Keratinocyte (primary cell): ENCODE data around the gene TUBB4A. TPM values are rescaled to one million over a fixed set of nuclear protein-coding genes. Genes with fewer than 3 reads are reported as not detected.
"Not testable (repeated sequence)": the region's sequence is repeated elsewhere in the genome, so short reads cannot be mapped to it uniquely, and the experiment has no call there.

Experiments used
- DNase-seq: peaks from one replicate; pipeline ENCODE4 v3.0.0-alpha.2; 2011; ENCODE audit warnings: low read depth, missing footprints, low spot score
- FAIRE-seq: peaks from 2 replicates; lab custom pipeline; 2011; peaks lifted over from hg19 to GRCh38; lab: Jason Lieb, UNC
- H2AFZ ChIP-seq: 2 replicates; pipeline ENCODE4 v1.6.0; 2012; ENCODE audit warnings: low read length, control low read depth, inconsistent platforms; ENCODE audit not compliant: control insufficient read depth
- H3K27ac ChIP-seq: 2 replicates; pipeline ENCODE4 v1.5.1; 2011; ENCODE audit warnings: low read length; ENCODE audit not compliant: control insufficient read depth, insufficient read depth
- H3K27me3 ChIP-seq: 3 replicates; pipeline ENCODE4 v1.6.0; 2011; ENCODE audit warnings: low read length; ENCODE audit not compliant: control insufficient read depth, insufficient read depth; ENCODE audit errors: extremely low read depth
- H3K36me3 ChIP-seq, 2 experiments: 2 replicates in 1 of 2; 3 replicates in 1 of 2; pipeline ENCODE4 v1.5.1; 2011; ENCODE audit warnings: low read length in 2 of 2, mild to moderate bottlenecking in 1 of 2; ENCODE audit not compliant: control insufficient read depth in 2 of 2, insufficient read depth in 2 of 2; ENCODE audit errors: extremely low read depth in 1 of 2
- H3K4me1 ChIP-seq: 3 replicates; pipeline ENCODE4 v1.5.1; 2011; ENCODE audit warnings: low read length; ENCODE audit not compliant: control insufficient read depth, insufficient read depth; ENCODE audit errors: extremely low read depth
- H3K4me2 ChIP-seq: 3 replicates; pipeline ENCODE4 v1.6.0; 2011; ENCODE audit warnings: low read depth, low read length; ENCODE audit not compliant: control insufficient read depth, insufficient read depth; ENCODE audit errors: extremely low read depth
- H3K4me3 ChIP-seq, 3 experiments: fragments of 200-600 bp in 1 of 3; sonication (generic) in 1 of 3; 2 replicates in 2 of 3; 3 replicates in 1 of 3; pipeline ENCODE4 v1.5.1; 2011 to 2016; ENCODE audit warnings: low read length in 3 of 3, mild to moderate bottlenecking in 3 of 3, control low read depth in 2 of 3, inconsistent platforms in 1 of 3, low read depth in 1 of 3, mixed read lengths in 1 of 3, mixed run types in 1 of 3, moderate library complexity in 1 of 3; ENCODE audit not compliant: control insufficient read depth in 2 of 3, insufficient read depth in 2 of 3; ENCODE audit errors: extremely low read depth in 1 of 3
- H3K79me2 ChIP-seq: 2 replicates; pipeline ENCODE4 v1.6.0; 2012; ENCODE audit warnings: low read length; ENCODE audit not compliant: control insufficient read depth, insufficient read depth
- H3K9ac ChIP-seq: 3 replicates; pipeline ENCODE4 v1.6.0; 2011; ENCODE audit warnings: low read length; ENCODE audit not compliant: control insufficient read depth, insufficient read depth; ENCODE audit errors: extremely low read depth
- H3K9me1 ChIP-seq: 3 replicates; pipeline ENCODE4 v1.6.0; 2011; ENCODE audit warnings: low read length; ENCODE audit not compliant: control insufficient read depth, insufficient read depth; ENCODE audit errors: extremely low read depth
- H3K9me3 ChIP-seq: 2 replicates; pipeline ENCODE4 v1.5.1; 2012; ENCODE audit warnings: low read depth, low read length; ENCODE audit not compliant: control insufficient read depth
- H4K20me1 ChIP-seq: 3 replicates; pipeline ENCODE4 v1.6.0; 2011; ENCODE audit warnings: low read length; ENCODE audit not compliant: control insufficient read depth, insufficient read depth; ENCODE audit errors: extremely low read depth
- EZH2 ChIP-seq: IDR thresholded peaks from one replicate; pipeline ENCODE4 v1.6.1; 2012; ENCODE audit warnings: inconsistent platforms, mild to moderate bottlenecking, low read length, moderate library complexity
- dilution Hi-C: fragments of 300-500 bp; cut with MboI; formaldehyde crosslinking; loops from one replicate; pipeline ENCODE4 v1.7.0; 2020; ENCODE audit warnings: low sequenced_read_pairs; ENCODE audit not compliant: extremely low pct_ligation_motif_present
- polyA plus RNA-seq, 5 experiments: library from polyadenylated mRNA; depleted of rRNA in 3 of 5; stranded (reverse) in 3 of 5; stranded (forward) in 1 of 5; unstranded in 1 of 5; fragments of >200 nt; gene quantifications; 1 replicate in 1 of 5; 2 replicates in 3 of 5; 3 replicates in 1 of 5; pipeline versions ENCODE4 v1.2.1 to v1.2.3, GENCODE V29; 2011 to 2012; ENCODE audit warnings: missing spikeins in 2 of 5, low read depth in 1 of 5, low replicate concordance in 1 of 5
- TF ChIP-seq, protein P1 (sequence below), 3 experiments: IDR thresholded peaks in 1 of 3; conservative IDR thresholded peaks in 1 of 3; optimal IDR thresholded peaks in 1 of 3; 2 replicates in 2 of 3; 3 replicates in 1 of 3; pipeline versions ENCODE3 to v1.5.1; 2011; ENCODE audit warnings: low read length in 3 of 3, mild to moderate bottlenecking in 3 of 3, moderate library complexity in 2 of 3, control low read depth in 1 of 3, inconsistent platforms in 1 of 3; ENCODE audit not compliant: insufficient read depth in 2 of 3; ENCODE audit errors: extremely low read depth in 1 of 3

Gene TUBB4A
- polyA plus RNA-seq, 1 donor (not counting 4 experiments of a cell fraction or from before 2014, with no cell fraction given): not detected

DNA sequence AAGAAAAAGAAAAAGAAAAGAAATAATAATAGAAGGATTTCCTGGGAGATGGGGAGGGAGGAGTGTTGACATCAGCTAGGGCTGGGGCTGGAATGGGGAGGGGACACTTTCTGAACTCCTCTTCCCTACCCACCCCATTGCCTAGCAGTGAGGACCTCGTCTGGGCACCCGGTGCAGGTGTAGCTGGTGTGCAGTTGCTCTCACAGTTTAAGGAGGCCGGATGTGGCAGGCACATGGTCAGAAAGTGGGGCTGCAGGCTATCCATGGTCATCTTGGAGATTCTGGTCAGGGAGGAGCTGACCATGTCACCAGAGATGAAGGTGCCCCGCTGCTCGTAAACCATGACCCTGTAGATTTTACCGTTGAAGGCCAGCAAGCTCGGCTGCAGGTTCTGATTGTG is 8.5 kb upstream of the TUBB4A start:
- Histone ChIP-seq H3K36me3 (no peaks in the 10 kb centered on the region), H3K79me2 (no peaks in the 10 kb centered on the region), H2AFZ (no peak overlapping the region), H3K9ac (no peak overlapping the region), H3K9me1 (no peaks in the 10 kb centered on the region), H3K4me3 (no peak overlapping the region), H3K27ac (no peak overlapping the region), H3K9me3 (no peaks in the 10 kb centered on the region), H3K4me1 (no peaks in the 10 kb centered on the region), H4K20me1 (no peaks in the 10 kb centered on the region), H3K27me3 (no peaks in the 10 kb centered on the region), H3K4me2 (no peak overlapping the region)
- TF ChIP-seq, protein P1, sequence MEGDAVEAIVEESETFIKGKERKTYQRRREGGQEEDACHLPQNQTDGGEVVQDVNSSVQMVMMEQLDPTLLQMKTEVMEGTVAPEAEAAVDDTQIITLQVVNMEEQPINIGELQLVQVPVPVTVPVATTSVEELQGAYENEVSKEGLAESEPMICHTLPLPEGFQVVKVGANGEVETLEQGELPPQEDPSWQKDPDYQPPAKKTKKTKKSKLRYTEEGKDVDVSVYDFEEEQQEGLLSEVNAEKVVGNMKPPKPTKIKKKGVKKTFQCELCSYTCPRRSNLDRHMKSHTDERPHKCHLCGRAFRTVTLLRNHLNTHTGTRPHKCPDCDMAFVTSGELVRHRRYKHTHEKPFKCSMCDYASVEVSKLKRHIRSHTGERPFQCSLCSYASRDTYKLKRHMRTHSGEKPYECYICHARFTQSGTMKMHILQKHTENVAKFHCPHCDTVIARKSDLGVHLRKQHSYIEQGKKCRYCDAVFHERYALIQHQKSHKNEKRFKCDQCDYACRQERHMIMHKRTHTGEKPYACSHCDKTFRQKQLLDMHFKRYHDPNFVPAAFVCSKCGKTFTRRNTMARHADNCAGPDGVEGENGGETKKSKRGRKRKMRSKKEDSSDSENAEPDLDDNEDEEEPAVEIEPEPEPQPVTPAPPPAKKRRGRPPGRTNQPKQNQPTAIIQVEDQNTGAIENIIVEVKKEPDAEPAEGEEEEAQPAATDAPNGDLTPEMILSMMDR (optimal IDR thresholded peaks at IDR 0.05 in 1 of 3, IDR thresholded peaks at IDR 0.05 in 1 of 3, conservative IDR thresholded peaks at IDR 0.05 in 1 of 3; ENCODE audit: extremely low read depth in 1 of 3, insufficient read depth in 2 of 3, low read length in 3 of 3): no peak
- TF ChIP-seq EZH2: no peak
- FAIRE-seq (no peak), DNase-seq (no peak)
- dilution Hi-C loops: no loop called here

DNA sequence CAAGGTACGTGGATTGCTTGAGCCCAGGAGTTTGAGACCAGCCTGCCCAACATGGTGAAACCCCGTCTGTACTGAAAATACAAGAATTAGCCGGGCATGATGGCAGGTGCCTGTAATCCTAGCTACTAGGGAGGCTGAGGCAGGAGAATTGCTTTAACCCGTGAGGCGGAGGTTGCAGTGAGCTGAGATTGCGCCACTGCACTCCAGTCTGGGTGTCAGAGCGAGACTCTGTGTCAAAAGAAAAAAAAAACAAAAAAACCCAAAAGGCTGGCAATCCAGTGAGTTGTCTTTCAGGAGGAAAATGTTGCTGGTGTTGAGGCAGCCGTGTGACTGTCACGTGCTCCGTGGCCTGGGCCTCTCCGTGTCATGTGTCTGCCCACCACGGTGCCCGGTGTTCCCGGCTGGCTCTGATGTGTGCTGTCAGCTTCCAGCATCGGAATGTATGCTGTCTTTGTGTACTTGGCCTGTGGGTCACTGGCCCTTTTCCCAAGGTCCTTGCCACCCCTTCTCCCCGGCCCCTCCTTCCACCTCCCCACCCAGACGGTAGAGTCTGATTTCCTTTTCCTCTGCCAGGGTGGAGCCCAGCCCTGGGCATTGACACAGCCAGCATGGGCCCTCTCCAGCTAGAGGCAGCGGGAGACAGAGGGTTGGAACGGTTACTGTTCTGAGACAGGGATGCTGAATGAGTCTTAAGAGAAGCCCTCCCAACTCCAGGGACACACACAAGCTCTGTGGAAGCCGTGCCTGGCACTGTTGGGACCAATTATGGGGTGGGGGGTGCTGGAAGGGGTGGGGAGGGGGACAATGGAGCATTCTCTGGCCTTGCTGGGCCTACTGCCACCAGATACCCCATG is 7.2 kb upstream of the TUBB4A start:
- H3K9ac ChIP-seq: no peak overlapping the region
- FAIRE-seq (no peak), DNase-seq (no peak)
- H3K9me3 ChIP-seq: no peaks in the 10 kb centered on the region
- no peaks in the 10 kb centered on the region for H4K20me1 ChIP-seq
- H3K27me3 ChIP-seq: no peaks in the 10 kb centered on the region
- H2AFZ ChIP-seq: no peak overlapping the region
- no peak overlapping the region for H3K27ac ChIP-seq
- TF ChIP-seq EZH2: no peak
- TF ChIP-seq, protein P1 (optimal IDR thresholded peaks at IDR 0.05 in 1 of 3, IDR thresholded peaks at IDR 0.05 in 1 of 3, conservative IDR thresholded peaks at IDR 0.05 in 1 of 3; ENCODE audit: extremely low read depth in 1 of 3, insufficient read depth in 2 of 3, low read length in 3 of 3): no peak
- no peak overlapping the region for H3K4me2 ChIP-seq
- H3K9me1 ChIP-seq: no peaks in the 10 kb centered on the region
- H3K4me1 ChIP-seq: no peaks in the 10 kb centered on the region
- dilution Hi-C loops: no loop called here
- H3K79me2 ChIP-seq: no peaks in the 10 kb centered on the region
- no peak overlapping the region for H3K4me3 ChIP-seq
- no peaks in the 10 kb centered on the region for H3K36me3 ChIP-seq

DNA sequence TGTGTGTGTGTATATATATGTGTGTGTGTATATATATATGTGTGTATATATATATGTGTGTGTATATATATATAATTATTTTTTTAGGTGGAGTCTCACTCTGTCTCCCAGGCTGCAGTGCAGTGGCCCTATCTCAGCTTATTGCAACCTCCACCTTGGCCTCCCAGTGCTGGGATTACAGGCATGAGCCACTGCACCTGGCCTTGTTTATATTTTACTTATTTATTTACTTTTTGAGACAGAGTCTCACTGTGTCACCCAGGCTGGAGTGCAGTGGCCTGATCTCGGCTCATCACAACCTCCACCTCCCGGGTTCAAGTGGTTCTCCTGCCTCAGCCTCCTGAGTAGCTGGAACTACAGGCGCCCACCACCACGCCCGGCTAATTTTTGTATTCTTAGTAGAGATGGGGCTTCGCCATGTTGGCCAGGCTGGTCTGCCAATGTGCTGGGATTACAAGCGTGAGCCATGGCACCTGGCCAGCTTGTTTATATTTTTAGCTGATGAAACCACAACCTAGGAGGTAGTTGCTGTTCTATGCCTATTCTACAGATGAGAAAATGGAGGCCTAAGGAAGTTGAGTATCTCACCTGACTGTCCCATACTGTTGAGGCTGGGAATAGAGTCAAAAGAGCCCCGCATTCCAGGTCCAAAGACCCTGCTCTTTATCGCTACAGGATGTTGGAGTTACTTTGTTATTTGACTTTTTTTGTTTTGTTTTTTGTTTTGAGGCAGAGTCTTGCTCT is 6.1 kb upstream of the TUBB4A start:
- H3K9me1 ChIP-seq, H3K27ac ChIP-seq, H3K27me3 ChIP-seq, H3K4me3 ChIP-seq, DNase-seq, H3K79me2 ChIP-seq, dilution Hi-C loops, H2AFZ ChIP-seq, H4K20me1 ChIP-seq, H3K9me3 ChIP-seq, H3K4me1 ChIP-seq, H3K4me2 ChIP-seq, H3K36me3 ChIP-seq, FAIRE-seq, H3K9ac ChIP-seq: not testable (repeated sequence)
